Chondrocyte (in vitro differentiated cells): ENCODE measurements around the gene IFIT2. TPM values are rescaled to one million over a fixed set of nuclear protein-coding genes. Genes with fewer than 3 reads are reported as not detected.

ENCODE experiments used
- DNase-seq: peaks from one replicate; pipeline ENCODE4 v3.0.0; 2021; ENCODE audit warnings: mixed read lengths, low spot score
- H3K27ac Mint-ChIP-seq: one replicate; pipeline ENCODE4 v1.8.0; 2021; ENCODE audit warnings: mild to moderate bottlenecking, moderate library complexity, mixed read lengths; ENCODE audit not compliant: unreplicated experiment
- H3K27me3 Mint-ChIP-seq: 2 replicates; pipeline ENCODE4 v1.8.0; 2021; ENCODE audit warnings: low read depth, mixed read lengths
- H3K36me3 Mint-ChIP-seq: 2 replicates; pipeline ENCODE4 v1.8.0; 2021; ENCODE audit warnings: low read depth, mixed read lengths
- H3K4me1 Mint-ChIP-seq: 2 replicates; pipeline ENCODE4 v1.8.0; 2021; ENCODE audit warnings: low read depth, mild to moderate bottlenecking, mixed read lengths
- H3K4me3 Mint-ChIP-seq: one replicate; pipeline ENCODE4 v1.8.0; 2021; ENCODE audit warnings: mild to moderate bottlenecking, moderate library complexity, mixed read lengths; ENCODE audit not compliant: unreplicated experiment
- H3K9me3 Mint-ChIP-seq: 2 replicates; pipeline ENCODE4 v1.8.0; 2021; ENCODE audit warnings: low read depth, mixed read lengths
- total RNA-seq: library from RNA; stranded (reverse); gene quantifications from 3 replicates; pipeline ENCODE4 v1.2.1, GENCODE V29; 2021
- TF ChIP-seq, protein P1 (sequence below): fragments of 200-600 bp; sonication (generic); IDR thresholded peaks from 2 replicates; pipeline ENCODE4 v1.5.0; 2021; ENCODE audit warnings: antibody characterized with exemption, mild to moderate bottlenecking, moderate library complexity

IFIT2 gene
- total RNA-seq, 1 donor from 2014 or later, result 3.3 TPM

DNA sequence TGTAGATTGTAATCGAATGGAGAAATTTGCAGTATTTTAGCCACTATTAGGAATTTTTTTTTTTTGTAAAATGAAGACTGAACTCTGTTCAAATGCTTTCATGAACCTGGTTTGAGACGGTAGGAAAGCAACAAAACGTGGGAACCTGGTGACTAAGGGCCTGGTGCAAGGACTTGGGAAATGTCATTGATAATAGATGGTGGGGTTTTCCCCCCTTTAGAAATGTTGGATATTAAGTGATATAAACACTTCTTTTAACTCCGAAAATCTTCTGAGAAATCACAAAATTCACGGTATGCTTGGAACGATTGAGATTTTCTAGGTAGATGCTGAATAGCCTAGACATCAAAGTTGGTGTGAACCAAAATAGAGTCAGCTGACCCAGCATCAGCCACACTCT lies 6.4 kb downstream of the IFIT2 start:
- Mint-ChIP-seq H3K4me1 (peaks cover 17% of the 10 kb centered on the region), H3K4me3 (no peak overlapping the region), H3K27ac (no peak overlapping the region), H3K9me3 (no peaks in the 10 kb centered on the region), H3K36me3 (peaks cover 2% of the 10 kb centered on the region), H3K27me3 (no peaks in the 10 kb centered on the region)
- no peak for DNase-seq
- TF ChIP-seq, protein P1, sequence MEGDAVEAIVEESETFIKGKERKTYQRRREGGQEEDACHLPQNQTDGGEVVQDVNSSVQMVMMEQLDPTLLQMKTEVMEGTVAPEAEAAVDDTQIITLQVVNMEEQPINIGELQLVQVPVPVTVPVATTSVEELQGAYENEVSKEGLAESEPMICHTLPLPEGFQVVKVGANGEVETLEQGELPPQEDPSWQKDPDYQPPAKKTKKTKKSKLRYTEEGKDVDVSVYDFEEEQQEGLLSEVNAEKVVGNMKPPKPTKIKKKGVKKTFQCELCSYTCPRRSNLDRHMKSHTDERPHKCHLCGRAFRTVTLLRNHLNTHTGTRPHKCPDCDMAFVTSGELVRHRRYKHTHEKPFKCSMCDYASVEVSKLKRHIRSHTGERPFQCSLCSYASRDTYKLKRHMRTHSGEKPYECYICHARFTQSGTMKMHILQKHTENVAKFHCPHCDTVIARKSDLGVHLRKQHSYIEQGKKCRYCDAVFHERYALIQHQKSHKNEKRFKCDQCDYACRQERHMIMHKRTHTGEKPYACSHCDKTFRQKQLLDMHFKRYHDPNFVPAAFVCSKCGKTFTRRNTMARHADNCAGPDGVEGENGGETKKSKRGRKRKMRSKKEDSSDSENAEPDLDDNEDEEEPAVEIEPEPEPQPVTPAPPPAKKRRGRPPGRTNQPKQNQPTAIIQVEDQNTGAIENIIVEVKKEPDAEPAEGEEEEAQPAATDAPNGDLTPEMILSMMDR, result no peak

DNA sequence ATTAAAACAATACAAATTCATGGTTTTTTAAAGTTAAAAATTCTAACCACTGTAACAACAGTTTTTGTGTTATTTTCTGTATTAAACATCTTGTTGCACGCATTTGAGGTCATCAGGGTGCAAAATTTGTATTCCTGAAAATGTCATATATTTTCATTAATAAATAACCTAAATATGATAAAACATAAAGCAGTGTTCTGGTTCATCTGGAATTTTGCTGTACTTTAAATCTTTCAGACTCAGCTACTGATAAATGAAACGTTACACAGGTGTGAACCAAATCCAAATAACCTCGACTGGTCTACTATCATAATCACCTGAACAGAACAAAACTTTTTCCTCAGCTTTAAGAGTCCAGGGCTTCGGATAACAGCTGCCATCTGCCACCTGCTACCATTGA lies 6.9 kb downstream of the IFIT2 start:
- TF ChIP-seq, protein P1, result no peak
- no peaks in the 10 kb centered on the region for H3K9me3 Mint-ChIP-seq
- DNase-seq, result no peak

DNA sequence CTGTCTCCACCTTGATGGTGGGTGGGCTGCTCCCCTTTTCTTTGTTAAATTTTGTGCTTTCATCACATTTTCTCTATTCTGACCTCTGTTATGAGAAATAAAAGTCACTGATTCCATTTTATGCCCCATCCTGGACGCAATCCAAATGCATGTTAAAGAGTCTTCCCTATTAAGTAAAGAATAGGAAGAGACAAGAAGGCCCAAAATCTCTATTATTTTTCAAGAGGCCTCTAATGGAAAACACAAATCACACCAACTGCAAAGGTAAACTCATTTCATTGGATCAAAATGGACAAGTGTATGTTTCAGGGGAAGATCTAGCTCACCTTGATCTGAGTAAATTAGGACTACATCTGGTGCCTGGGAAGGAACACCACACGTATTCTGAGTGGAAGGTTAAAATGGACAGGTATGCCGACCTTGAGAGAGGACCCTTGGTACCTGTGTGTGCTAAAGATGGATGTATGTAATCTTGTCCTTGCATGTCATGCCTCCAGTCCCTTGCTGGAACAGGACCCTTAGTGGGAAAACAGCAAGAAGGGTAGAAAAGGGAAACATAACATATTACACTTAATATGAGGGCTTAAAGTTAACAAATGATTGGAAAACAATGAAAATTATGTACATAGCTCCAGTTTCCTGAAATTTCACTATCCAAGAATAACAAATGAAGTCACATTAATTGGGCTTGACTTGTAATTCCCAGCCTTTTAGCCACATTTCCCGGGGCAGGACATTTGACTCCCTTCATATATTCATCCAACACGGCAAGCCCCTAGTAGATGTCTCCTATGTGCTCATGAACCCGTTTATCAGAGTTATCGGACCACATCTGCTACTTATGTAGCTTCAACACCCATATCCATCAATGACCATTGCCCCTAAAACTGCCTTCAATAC lies 7.6 kb downstream of the IFIT2 start:
- Mint-ChIP-seq H3K4me1 (peaks cover 12% of the 10 kb centered on the region), H3K4me3 (no peak overlapping the region), H3K27me3 (no peaks in the 10 kb centered on the region), H3K27ac (no peak overlapping the region), H3K9me3 (no peaks in the 10 kb centered on the region), H3K36me3 (peaks cover 2% of the 10 kb centered on the region)
- TF ChIP-seq, protein P1, result no peak
- DNase-seq, result no peak

More for the DNA sequence above, 6.9 kb downstream of the IFIT2 start:
- Mint-ChIP-seq H3K4me3 (no peak overlapping the region), H3K36me3 (peaks cover 2% of the 10 kb centered on the region), H3K27ac (no peak overlapping the region), H3K27me3 (no peaks in the 10 kb centered on the region), H3K4me1 (peaks cover 16% of the 10 kb centered on the region)

DNA sequence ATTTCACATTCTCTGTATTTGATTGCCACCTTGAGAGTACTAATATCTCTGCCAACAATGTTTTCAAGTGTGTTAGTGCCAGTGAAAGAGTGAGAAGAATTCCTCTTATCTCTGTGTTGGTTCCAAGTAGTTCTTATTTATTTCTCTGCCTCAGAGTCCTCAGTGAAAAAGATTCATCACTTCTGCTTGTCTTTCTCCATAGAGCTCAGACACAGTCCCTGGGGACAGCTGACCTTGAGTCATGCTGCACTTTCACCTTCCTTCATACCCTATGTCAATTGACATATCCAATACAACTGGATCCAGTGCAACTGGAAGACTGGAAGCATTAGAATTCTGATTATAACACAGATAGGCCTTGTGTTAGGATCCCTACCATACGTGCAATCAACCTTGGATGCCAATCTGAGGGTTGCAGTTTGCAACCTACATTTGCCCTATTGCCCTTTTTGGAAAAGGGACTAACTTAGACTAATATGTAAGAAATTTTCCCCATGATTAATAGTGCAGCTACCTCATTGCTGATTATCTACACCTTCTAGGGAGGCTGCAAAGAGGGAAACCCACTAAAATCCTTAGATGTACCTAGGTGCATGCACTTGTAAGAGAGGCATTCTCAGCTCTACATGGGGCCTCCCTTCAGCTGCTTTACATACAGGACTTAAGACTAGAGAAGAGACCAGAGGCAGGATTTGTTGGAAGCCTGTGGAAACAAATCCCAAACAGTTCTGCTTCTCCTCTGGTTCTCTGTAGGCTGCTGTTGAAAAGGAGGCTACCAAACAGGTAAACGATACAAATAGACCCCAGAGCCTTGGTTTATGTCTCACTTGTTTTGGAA lies 8.4 kb downstream of the IFIT2 start:
- H3K9me3 Mint-ChIP-seq, result no peaks in the 10 kb centered on the region
- no peak for DNase-seq
- H3K4me1 Mint-ChIP-seq, result peaks cover 12% of the 10 kb centered on the region
- TF ChIP-seq, protein P1, result no peak
- H3K4me3 Mint-ChIP-seq, result no peak overlapping the region
- H3K36me3 Mint-ChIP-seq, result peaks cover 2% of the 10 kb centered on the region
- no peak overlapping the region for H3K27ac Mint-ChIP-seq
- H3K27me3 Mint-ChIP-seq, result no peaks in the 10 kb centered on the region

DNA sequence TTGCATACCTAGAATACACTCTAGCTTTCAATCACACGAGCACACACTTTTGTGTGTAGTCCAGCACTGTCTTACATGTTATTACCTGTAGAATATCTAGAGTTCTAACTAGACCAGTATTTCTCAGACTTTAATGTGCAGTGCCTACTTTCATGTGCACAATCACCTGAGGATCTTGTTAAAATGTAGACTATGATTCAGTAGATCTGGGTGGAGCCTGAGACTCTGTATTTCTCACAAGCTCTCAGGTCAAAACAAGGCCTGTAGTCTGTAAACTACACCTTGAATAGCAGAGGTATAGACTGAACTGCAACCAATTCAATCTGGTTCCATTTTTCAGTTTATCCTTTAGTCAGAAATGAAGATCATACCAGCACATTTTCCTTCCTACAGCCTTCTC lies 11.1 kb downstream of the IFIT2 start:
- DNase-seq, result no peak
- no peak overlapping the region for H3K4me3 Mint-ChIP-seq
- no peak overlapping the region for H3K27ac Mint-ChIP-seq
- H3K9me3 Mint-ChIP-seq, result peaks cover 6% of the 10 kb centered on the region
- H3K36me3 Mint-ChIP-seq, result peaks cover 5% of the 10 kb centered on the region
- TF ChIP-seq, protein P1, result no peak
- no peaks in the 10 kb centered on the region for H3K27me3 Mint-ChIP-seq
- H3K4me1 Mint-ChIP-seq, result no peaks in the 10 kb centered on the region
